GM23338 (cell line): ENCODE measurements around the gene TRAPPC4. TPM values are rescaled to one million over a fixed set of nuclear protein-coding genes. Genes with fewer than 3 reads are reported as not detected.

Experiments
- ATAC-seq: fragments of 200-7000 bp; cut with Tn5 transposase; 3 replicates; pipeline ENCODE4 v1.9.1; 2020
- DNase-seq: peaks from one replicate; pipeline ENCODE4 v3.0.0-alpha.2; 2015; ENCODE audit warnings: low spot score
- H2AFZ ChIP-seq: fragments of 200-600 bp; sonication (generic); 2 replicates; pipeline ENCODE4 v1.8.0; 2016; ENCODE audit warnings: antibody characterized with exemption, mild to moderate bottlenecking, moderate library complexity
- H3F3A ChIP-seq: fragments of 200-600 bp; sonication (generic); replicated peaks from 2 replicates; pipeline ENCODE4 v1.8.0; 2017; ENCODE audit warnings: antibody characterized with exemption, mixed run types, low read depth
- H3K27ac ChIP-seq: fragments of 200-600 bp; sonication (generic); 2 replicates; pipeline ENCODE4 v1.6.1; 2016; ENCODE audit warnings: low read depth
- H3K27me3 ChIP-seq: fragments of 200-600 bp; sonication (generic); 2 replicates; pipeline ENCODE4 v1.8.0; 2016; ENCODE audit warnings: mild to moderate bottlenecking, mixed run types, moderate library complexity; ENCODE audit not compliant: insufficient read depth
- H3K36me3 ChIP-seq: fragments of 200-600 bp; sonication (generic); 2 replicates; pipeline ENCODE4 v1.8.0; 2016; ENCODE audit warnings: mild to moderate bottlenecking; ENCODE audit not compliant: insufficient read depth
- H3K4me1 ChIP-seq: fragments of 200-600 bp; sonication (generic); 2 replicates; pipeline ENCODE4 v1.8.0; 2016; ENCODE audit warnings: mild to moderate bottlenecking, moderate library complexity; ENCODE audit not compliant: insufficient read depth
- H3K4me2 ChIP-seq: fragments of 200-600 bp; sonication (generic); 2 replicates; pipeline ENCODE4 v1.7.1; 2017; ENCODE audit warnings: mixed run types
- H3K4me3 ChIP-seq: fragments of 200-600 bp; sonication (generic); 2 replicates; pipeline ENCODE4 v1.6.1; 2016; ENCODE audit warnings: mixed run types
- H3K79me2 ChIP-seq: fragments of 200-600 bp; sonication (generic); replicated peaks from 2 replicates; pipeline ENCODE4 v1.8.0; 2017; ENCODE audit warnings: mild to moderate bottlenecking; ENCODE audit not compliant: insufficient read depth
- H3K9me2 ChIP-seq: fragments of 200-600 bp; sonication (generic); 2 replicates; pipeline ENCODE4 v1.8.0; 2017; ENCODE audit not compliant: insufficient read depth
- H4K20me1 ChIP-seq: fragments of 200-600 bp; sonication (generic); replicated peaks from 2 replicates; pipeline ENCODE4 v1.8.0; 2017; ENCODE audit warnings: mild to moderate bottlenecking; ENCODE audit not compliant: insufficient read depth
- H3K27ac Mint-ChIP-seq: 2 replicates; pipeline ENCODE4 v1.8.0; 2020; ENCODE audit warnings: inconsistent platforms, mild to moderate bottlenecking, moderate library complexity, mixed read lengths
- H3K27me3 Mint-ChIP-seq: 3 replicates; pipeline ENCODE4 v1.8.0; 2022; ENCODE audit warnings: low read depth, mild to moderate bottlenecking, moderate library complexity, mixed read lengths, inconsistent platforms; ENCODE audit not compliant: insufficient read depth, poor library complexity
- H3K36me3 Mint-ChIP-seq: 3 replicates; pipeline ENCODE4 v1.8.0; 2021; ENCODE audit warnings: low read depth, mild to moderate bottlenecking, inconsistent platforms, moderate library complexity, mixed read lengths
- H3K4me1 Mint-ChIP-seq: 3 replicates; pipeline ENCODE4 v1.8.0; 2020; ENCODE audit warnings: mild to moderate bottlenecking, inconsistent platforms, mixed read lengths
- H3K4me3 Mint-ChIP-seq: 3 replicates; pipeline ENCODE4 v1.8.0; 2021; ENCODE audit warnings: moderate library complexity, mild to moderate bottlenecking, inconsistent platforms, mixed read lengths
- H3K9me3 Mint-ChIP-seq: 3 replicates; pipeline ENCODE4 v1.8.0; 2020; ENCODE audit warnings: moderate library complexity, mild to moderate bottlenecking, inconsistent platforms, mixed read lengths
- CREB1 ChIP-seq: fragments of 250-450 bp; sonication (Bioruptor Pico); IDR thresholded peaks from 2 replicates; pipeline ENCODE4 v1.5.0; 2020; ENCODE audit warnings: low read depth, mild to moderate bottlenecking, moderate library complexity
- CTCF ChIP-seq, 2 experiments: fragments of 200-600 bp in 1 of 2; sonication (generic) in 1 of 2; conservative IDR thresholded peaks; 2 replicates each; pipeline versions ENCODE4 v1.5.1 to v1.6.1; 2016 to 2017; ENCODE audit warnings: antibody characterized with exemption in 2 of 2, low read depth in 2 of 2, mild to moderate bottlenecking in 2 of 2, moderate library complexity in 1 of 2
- EZH2 ChIP-seq: fragments of 200-600 bp; sonication (generic); IDR thresholded peaks from one replicate; pipeline ENCODE4 v1.8.0; 2017; ENCODE audit warnings: antibody characterized with exemption, mild to moderate bottlenecking, low read depth; ENCODE audit not compliant: unreplicated experiment
- NANOG ChIP-seq: IDR thresholded peaks from 2 replicates; pipeline ENCODE4 v1.6.1; 2016; ENCODE audit warnings: antibody characterized with exemption, borderline replicate concordance
- ZNF331 ChIP-seq: fragments of 250-450 bp; sonication (Bioruptor Pico); IDR thresholded peaks from 2 replicates; pipeline ENCODE4 v1.5.0; 2020; ENCODE audit warnings: low read depth, mild to moderate bottlenecking, moderate library complexity
- ZNF462 ChIP-seq: fragments of 250-450 bp; sonication (Bioruptor Pico); IDR thresholded peaks from 2 replicates; pipeline ENCODE4 v1.5.0; 2020; ENCODE audit warnings: mild to moderate bottlenecking, moderate library complexity
- polyA plus RNA-seq: library from polyadenylated mRNA; unstranded; fragments of >200 nt; fragmentation: Nextera tagmentation; extraction: Ambion mirVana; gene quantifications from 2 replicates; pipeline ENCODE4 v1.2.1, GENCODE V29; 2016
- total RNA-seq: library from RNA; depleted of rRNA; stranded (reverse); fragments of >200 nt; shearing (Covaris generic); gene quantifications from 2 replicates; pipeline ENCODE4 v1.2.3, GENCODE V29; 2014

Gene TRAPPC4
- total and polyA plus RNA-seq, 2 experiments from 2014 or later = 79.9 to 142 TPM

GRCh38 chr11:119048644-119049043, 30.1 kb downstream of the TRAPPC4 start:
- Histone ChIP-seq H3K4me1 (peaks cover 13% of the 10 kb centered on the region), H3K4me3 (no peak overlapping the region), H4K20me1 (peaks cover 13% of the 10 kb centered on the region), H3K27ac (no peak overlapping the region), H3K4me2 (no peak overlapping the region), H3K36me3 (peaks cover 47% of the 10 kb centered on the region), H3K9me2 (no peaks in the 10 kb centered on the region), H3K27me3 (no peaks in the 10 kb centered on the region), H3K79me2 (peaks cover 8% of the 10 kb centered on the region), H3F3A (peaks cover 6% of the 10 kb centered on the region; the same call in 1 of the 2 replicates), H2AFZ (no peak overlapping the region)
- H3K4me3 Mint-ChIP-seq = no peak overlapping the region
- H3K9me3 Mint-ChIP-seq = no peaks in the 10 kb centered on the region
- no peak overlapping the region for H3K27ac Mint-ChIP-seq
- peaks cover 93% of the 10 kb centered on the region for H3K36me3 Mint-ChIP-seq
- H3K27me3 Mint-ChIP-seq = peaks cover 13% of the 10 kb centered on the region
- TF ChIP-seq NANOG = no peak
- TF ChIP-seq CTCF (conservative IDR thresholded peaks at IDR 0.05; ENCODE audit: low read depth in 2 of 2) = no peak
- no peak for TF ChIP-seq ZNF462 (CRISPR knock-in tag)
- H3K4me1 Mint-ChIP-seq = peaks cover 15% of the 10 kb centered on the region
- DNase-seq (no peak), ATAC-seq (no peak)

- Mint-ChIP-seq H3K4me3 (no peak overlapping the region), H3K36me3 (peaks cover 97% of the 10 kb centered on the region), H3K9me3 (no peaks in the 10 kb centered on the region), H3K4me1 (peaks cover 15% of the 10 kb centered on the region), H3K27ac (no peak overlapping the region), H3K27me3 (peaks cover 13% of the 10 kb centered on the region)
- Histone ChIP-seq H3K27me3 (no peaks in the 10 kb centered on the region), H3K9me2 (no peaks in the 10 kb centered on the region), H4K20me1 (peaks cover 16% of the 10 kb centered on the region), H3K4me2 (no peak overlapping the region), H3K4me3 (no peak overlapping the region), H3F3A (peaks cover 6% of the 10 kb centered on the region; the same call in 1 of the 2 replicates), H3K27ac (no peak overlapping the region), H2AFZ (no peak overlapping the region), H3K36me3 (peaks cover 52% of the 10 kb centered on the region), H3K79me2 (peaks cover 12% of the 10 kb centered on the region), H3K4me1 (peaks cover 13% of the 10 kb centered on the region)
- DNase-seq (no peak), ATAC-seq (no peak)
- no peak for TF ChIP-seq CREB1 (CRISPR knock-in tag)
- no peak for TF ChIP-seq ZNF331 (CRISPR knock-in tag)
- TF ChIP-seq EZH2 = no peak
Observed at GRCh38 chr11:119049081-119049480, 30.5 kb downstream of the TRAPPC4 start.
